ENCODE measurements around the gene GRK3.
"Not testable (repeated sequence)": the region's sequence is repeated elsewhere in the genome, so short reads cannot be mapped to it uniquely, and the experiment has no call there.

DNA sequence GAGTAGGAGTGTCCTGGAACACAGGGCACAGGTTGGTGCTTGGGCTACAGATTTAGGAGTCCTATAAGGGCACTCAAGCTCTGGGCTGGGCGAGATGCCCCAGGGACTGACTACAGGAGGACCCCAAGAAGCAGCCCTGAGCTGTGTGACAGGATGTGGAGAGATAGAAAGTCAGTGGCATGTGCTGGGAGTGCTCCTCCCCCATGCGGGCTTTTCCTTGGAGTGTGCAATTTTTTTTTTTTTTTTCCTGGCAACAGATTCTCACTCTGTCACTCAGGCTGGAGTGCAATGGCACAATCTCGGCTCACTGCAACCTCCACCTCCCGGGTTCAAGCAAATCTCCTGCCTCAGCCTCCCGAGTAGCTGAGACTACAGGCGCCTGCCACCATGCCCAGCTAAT is 144.0 kb downstream of the GRK3 start:
- TF ChIP-seq, protein P1, sequence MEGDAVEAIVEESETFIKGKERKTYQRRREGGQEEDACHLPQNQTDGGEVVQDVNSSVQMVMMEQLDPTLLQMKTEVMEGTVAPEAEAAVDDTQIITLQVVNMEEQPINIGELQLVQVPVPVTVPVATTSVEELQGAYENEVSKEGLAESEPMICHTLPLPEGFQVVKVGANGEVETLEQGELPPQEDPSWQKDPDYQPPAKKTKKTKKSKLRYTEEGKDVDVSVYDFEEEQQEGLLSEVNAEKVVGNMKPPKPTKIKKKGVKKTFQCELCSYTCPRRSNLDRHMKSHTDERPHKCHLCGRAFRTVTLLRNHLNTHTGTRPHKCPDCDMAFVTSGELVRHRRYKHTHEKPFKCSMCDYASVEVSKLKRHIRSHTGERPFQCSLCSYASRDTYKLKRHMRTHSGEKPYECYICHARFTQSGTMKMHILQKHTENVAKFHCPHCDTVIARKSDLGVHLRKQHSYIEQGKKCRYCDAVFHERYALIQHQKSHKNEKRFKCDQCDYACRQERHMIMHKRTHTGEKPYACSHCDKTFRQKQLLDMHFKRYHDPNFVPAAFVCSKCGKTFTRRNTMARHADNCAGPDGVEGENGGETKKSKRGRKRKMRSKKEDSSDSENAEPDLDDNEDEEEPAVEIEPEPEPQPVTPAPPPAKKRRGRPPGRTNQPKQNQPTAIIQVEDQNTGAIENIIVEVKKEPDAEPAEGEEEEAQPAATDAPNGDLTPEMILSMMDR (conservative IDR thresholded peaks at IDR 0.05) = not testable (repeated sequence)
- TF ChIP-seq EZH2 (IDR thresholded peaks at IDR 0.05; ENCODE audit: low read depth) = not testable (repeated sequence)
